Muscle of back (tissue), 11 donors: ENCODE results near the gene STK39. TPM values are rescaled to one million over a fixed set of nuclear protein-coding genes. Genes with fewer than 3 reads are reported as not detected.
"Not testable (repeated sequence)": the region's sequence is repeated elsewhere in the genome, so short reads cannot be mapped to it uniquely, and the experiment has no call there.

Source experiments
- DNase-seq, 3 donors: peaks; one replicate each; pipeline versions ENCODE4 v3.0.0 to v3.0.0-alpha.2; 2013
- polyA plus RNA-seq, 10 donors: library from polyadenylated mRNA; unstranded; fragments of 120-200 nt; gene quantifications; one replicate each; pipeline ENCODE4 v1.2.1, GENCODE V29; 2013; ENCODE audit not compliant: insufficient read length in 10 of 10

Gene STK39
- polyA plus RNA-seq, 10 donors, result 18.3 to 26.0 (median 21.2) TPM

DNA sequence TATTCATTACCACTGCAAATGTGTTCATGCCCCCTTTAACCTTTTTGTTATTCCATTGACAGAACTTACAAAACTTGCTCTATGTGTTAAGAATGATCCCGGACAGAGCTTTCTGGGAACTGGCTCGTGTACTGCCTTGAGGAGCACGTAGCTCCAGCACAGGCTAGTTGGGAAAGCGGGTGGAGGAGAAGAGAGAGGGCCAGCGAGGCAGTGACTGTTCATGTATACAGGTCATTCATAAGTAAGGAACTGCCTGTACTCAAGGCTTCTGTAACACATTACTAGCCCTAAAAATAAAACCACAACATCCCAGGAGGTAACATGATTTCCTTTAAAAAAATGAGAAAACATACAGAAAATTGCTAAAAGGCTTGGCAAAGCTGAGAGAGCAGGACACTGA, 109.0 kb downstream of the STK39 start:
- DNase-seq, result peak; percentile 41 to 88 (median 57)

DNA sequence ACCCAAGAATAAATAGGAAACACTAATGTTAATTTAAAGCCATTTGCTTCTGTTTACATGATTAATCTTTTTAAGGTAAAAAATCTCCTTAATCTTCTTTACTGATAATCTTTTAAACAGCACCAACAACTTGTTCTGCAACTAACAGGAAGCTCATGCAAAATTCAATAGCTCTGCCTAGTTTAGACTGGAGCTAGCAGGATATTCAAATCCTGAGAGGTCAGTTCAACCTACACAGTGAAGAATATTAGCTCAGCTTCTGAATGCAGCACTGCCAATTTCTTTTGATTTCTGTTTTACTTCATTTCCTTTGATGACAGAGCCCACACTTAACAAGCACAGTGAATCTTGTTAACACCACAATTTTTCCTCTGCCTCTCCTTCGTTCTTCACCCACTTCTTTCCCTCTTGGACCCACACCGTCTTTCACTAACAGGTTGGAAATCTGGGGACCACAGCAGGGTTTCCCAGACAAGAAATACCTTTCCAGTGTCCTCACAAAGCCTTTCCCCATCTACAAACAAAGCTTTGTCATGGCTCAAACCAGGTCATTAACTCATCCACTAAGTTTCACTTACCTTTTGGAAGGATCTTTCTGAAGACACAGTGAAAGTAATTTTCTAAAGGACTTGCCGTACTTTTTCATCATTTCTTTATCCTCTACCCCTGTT, 109.8 kb downstream of the STK39 start:
- DNase-seq, result no peak

DNA sequence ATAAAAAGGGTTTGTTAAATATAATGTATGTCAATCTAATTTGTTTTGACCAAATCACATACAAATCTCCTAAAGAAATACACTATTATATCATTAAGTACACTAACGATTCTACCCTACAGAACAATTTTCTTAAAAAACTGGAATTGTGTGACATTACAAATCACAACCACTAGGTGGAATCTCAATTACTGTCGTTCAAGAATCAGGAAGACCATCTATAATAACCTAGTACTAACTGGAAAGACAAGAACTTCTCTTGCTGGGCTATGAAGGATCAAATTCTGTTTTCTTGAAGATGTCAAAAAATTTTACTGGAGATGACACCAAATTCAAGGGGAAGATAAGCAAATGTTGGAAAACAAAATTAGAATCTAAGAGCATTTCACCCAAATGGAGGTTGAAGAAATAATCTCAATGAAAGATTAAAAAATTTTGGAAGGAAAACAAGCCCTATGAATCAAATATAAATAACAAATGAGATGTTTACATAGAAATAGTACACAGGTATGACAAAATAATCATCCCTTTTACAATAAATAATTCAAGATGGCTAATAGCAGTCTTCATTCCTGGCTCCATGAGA, 110.9 kb downstream of the STK39 start:
- DNase-seq, result no peak

DNA sequence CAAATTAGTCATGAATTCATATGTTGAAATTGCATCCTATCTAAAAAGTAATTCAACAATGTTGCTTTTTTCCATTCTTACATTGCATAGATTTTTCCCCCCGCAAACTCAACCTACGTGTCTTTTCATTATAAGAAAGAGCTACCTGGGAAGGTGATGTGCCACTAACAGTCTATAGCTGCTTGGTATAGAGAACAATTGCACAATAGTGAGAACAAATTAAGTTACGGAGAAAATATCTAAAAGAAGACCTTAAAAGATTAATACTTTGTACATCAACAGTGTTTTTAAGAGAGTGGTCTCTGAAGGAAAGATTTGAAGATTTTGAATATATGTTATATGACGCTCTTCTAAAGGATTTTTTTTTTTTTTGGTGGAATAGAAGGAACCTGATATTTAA, 111.8 kb downstream of the STK39 start:
- DNase-seq, result no peak

DNA sequence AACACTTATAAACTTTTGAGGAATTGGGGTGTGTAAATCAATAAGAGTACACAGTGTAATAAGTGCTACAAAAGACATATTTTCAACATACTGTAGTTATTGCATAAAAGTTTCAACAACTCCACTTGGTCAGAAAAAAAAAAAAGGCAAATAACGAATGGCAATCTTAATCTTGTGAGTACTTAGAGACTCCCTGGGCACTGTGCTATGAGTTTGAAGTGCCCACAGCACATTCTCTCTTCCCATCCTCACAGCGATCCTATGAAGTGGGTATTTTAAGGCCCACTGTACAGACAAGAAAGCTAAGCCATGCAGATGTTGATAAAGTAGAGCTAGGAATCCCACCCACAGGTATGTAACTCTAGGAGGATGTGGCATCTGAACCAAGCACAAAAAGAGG, 112.3 kb downstream of the STK39 start:
- DNase-seq, result no peak

DNA sequence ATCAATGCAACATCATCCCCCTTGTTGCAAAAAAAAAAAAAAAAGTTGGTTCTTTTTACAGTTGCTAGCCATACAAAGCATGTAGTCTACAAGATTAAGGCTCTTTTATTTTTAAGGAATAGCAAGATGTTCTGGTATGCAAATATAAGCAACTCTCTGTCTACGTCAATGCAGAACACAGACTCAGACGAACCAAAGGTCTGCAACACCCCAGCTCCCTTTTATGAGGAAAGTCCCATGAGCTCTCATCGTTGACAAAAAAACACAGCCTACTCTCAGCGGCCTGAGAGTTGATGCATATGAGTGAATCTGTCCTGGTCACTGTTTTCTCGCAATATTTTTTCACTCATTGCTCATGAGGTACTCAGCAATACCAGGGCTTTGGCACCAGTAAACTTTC, 112.9 kb downstream of the STK39 start:
- no peak for DNase-seq

DNA sequence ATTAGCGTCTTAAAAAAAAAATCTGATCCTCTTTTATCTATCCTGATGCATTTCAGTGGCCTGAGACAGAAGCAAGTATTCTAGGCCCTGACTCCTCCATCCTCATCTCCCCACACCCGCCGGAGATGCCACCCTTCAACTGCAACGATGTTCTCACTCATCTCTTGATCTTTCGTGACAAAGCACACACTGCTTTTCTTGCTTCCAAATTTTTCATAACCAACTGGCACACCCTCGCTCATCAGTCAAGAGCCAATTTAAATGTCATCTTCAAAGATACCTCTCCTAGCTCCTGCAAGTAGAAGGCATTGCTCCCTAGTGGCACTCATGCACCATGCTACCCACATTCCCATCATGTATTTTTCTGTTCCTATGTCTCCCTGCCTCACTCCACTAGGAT, 115.0 kb downstream of the STK39 start:
- DNase-seq, result no peak

DNA sequence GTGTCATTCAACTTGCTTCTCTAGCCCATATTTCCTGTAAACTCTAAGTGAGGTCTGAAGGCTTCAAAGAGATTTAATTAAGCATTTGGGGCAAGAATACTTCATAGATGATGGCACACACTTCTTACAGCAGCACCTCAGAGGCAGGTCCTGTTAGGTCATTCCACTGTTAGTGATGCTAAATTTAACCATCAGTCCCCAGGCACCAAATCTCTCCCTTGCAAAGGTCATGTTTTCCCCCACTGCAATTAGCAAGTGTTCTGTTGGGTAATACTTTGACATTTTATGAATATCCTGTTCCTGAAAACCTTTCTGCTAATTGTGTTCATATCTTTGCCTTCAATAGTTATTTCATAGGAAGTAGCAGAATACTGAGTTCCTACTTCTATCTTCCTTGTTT, 117.0 kb downstream of the STK39 start:
- DNase-seq, result no peak

DNA sequence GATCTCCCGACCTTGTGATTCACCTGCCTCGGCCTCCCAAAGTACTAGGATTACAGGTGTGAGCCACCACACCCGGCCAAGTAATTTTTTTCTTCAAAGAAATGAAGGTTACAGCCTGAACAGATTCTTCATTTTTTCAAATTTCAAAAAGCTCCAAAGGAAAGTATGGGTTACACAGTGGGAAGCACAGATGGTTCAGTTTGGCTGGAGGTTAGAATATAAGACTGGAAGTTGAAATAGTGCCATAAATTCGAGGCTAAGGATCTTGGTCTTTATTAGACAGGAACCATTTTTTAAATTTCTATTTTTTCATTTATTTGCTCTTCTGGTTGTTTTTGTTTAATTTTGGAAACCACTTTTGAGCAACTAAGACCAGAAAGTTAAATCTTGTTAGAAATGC, 120.0 kb downstream of the STK39 start:
- no peak for DNase-seq

DNA sequence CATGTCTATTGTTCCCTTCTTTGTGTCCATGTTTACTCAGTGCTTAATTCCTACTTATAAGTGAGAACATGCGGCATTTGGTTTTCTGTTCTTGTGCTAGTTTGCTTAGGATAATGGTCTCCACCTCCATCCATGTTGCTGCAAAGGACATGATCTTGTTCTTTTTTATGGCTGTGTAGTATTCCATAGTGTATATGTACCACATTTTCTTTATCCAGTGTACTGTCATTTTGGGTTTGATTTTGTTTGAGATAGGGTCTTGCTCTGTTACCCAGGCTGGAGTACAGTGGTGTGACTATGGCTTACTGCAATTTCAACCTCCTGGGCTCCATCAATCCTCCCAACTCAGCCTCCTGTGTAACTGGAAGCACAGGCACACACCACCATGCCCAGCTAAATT, 125.2 kb downstream of the STK39 start:
- DNase-seq, result not testable (repeated sequence)

DNA sequence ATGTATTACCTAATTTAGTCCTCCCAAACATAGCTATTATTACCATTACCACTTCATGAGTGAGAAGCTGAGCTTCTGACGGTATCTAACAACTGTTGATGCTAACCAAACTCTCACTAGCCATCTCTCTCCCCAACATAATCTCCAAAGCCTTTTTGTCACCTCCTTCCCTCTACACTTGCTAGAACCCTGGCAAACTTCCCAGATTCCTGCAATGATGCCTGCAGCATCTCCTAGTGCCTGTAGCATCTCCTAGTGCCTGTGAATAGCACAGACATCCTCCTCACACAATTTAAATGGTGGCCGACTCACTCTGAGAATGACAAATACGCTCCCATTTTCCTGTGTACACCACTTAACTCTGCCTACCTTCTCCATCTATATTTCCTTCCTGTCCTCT, 126.7 kb downstream of the STK39 start:
- DNase-seq, result no peak

DNA sequence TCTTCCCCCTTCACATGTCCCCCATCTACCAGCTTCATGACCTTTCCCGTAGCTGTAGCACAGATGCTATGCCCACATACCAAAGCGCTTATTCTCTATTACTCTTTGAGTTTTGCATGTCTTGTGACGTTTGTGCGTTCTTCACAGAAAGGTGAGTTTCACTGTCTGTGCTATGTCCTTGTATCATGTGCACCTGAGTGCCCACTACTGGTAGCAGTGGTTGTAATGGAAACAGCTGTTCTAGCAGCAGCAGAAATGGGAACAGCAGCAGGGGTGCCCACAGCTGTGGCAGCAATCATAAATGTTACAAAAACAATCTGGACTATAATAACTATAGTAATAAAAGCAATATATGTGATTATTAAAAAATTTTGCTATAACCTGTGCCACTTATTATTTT, 127.1 kb downstream of the STK39 start:
- no peak for DNase-seq

DNA sequence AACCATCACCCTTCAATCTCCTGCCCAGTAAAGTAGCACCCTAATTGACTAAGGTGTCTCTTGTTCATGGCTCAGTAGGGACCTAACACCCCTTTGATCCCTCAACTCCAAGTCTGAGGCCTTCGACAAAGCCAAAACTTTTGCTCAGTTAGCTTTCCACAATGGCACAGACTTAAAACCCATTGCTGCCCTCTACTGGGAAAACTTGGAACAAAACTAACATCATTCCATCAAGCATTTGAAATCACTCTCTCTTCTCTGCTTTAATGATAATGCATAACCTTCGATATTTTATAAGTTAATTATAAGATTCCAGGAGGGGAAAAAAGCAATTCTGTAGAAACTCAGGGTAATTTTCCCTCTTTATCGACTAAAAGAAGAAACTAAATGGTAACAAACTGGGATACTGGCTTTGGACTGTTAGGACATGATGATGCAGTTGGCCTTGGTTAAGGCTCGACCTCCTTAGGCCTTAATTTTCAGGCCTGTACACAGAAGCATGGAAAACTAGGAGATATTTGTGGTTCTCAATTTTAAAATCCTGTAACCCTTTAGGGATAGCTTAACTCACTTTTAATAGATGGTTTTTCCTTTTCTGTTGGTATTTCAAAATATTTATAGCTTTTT, 127.8 kb downstream of the STK39 start:
- DNase-seq, result peak; percentile 47 to 78 (median 67)

DNA sequence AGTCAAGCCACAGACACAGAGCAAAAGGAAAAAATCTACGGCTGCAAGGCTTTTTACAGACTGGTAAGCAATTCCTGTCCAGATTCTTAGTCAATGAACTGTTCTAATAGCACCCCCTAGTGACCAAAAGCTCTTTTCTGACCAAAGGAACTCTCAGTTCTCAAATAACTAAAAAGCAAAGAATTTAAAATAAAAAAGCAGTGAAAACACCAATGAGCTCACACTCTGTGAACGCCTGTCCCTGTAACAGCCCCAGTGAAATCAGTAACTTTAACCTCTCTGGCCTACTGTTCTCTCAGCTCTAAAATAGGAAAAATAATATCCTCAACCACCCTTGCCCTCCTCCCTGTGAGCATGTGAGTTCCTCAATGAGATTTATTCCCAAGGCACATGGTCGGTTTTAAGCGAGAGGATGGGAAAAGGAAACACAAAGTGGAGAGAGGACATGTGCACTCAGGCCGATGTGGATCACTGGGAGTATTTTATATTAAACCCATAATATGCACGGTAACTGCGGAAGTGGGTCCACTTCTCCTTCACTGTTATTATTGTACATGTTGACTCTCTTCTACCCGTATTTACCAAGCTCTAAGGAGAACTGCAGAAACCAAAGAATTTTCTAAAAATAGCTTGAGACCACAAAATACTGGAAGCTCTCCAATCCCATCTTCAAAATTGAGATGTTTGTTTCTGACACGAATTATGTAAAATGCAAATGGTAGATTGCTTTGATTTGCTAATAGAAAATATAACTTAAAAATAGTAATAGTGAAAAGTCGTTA, 128.5 kb downstream of the STK39 start:
- DNase-seq, result peak; percentile 73 to 87 (median 81)

DNA sequence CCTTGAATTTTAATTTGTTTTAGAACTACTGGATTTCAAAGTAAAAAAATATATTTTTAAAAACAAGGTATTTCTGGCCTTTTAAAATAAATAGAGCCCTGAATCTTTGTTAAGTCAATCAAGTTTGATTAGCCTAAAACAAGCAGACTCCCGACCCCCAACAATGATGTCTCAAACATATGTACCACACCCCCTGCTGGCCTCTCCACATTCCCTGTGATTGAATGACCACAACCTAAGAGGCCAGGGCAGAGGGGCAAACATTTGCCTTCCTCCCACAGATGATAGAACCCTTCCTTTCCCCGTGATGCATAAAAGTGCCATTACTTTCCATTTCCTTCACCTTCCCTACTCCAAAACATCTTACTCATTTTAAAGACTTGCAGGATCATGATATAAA, 130.9 kb downstream of the STK39 start:
- DNase-seq, result no peak

DNA sequence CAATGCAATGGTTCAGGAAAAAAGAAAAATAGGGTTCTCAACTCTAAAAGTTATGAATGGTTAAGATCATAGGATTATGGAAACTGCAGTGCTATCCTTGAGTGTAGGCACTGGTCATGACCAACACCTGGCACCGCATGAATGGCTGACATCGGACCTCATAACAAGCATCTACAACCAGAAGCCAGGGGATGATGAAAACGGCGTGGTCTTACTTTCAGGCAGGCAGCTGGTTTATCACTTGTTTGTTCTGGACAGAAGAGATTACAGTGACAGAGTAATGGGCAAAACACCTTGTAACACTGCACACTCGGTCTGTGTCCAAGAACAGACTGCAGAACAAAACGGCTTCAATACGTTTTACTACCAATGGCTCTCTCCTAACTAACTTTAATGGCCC, 132.8 kb downstream of the STK39 start:
- DNase-seq, result no peak

DNA sequence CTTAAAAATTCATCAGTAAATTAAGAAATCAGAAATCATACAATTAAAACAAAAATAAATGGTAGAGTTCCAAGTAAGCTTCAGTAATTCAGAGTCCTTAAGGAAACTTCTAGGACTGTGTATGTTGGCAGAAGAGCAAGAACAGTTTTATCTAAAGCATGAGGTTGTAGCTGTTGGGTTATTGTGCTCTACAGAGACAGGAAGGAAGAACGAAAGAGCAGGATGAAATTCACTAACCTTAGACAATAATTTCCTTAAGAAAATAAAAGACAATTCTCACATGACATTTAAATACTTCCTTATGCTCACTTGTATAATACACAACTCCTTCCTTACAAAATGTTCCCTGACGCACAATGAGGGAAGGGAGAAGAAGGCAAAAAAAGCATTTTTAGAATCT, 133.4 kb downstream of the STK39 start:
- DNase-seq, result peak in 1 of 3 donors; percentile 26

DNA sequence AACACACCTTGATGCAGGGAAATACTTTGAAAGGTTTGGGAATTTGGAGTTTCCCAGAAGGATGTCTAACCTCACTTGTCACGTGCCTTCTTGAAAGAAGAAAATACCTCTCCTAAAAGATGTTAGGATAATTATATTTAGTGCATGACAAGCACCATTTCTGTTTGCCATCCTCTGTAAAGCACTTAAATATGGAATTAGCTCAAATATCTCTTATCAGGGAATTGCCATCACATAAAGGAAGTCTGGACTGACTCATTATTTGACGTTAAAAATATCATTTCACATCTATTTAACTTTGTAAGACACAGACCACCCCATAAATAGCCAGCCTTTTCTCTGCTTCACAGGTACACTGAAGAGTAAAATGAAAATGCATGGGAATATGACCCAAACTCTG, 140.1 kb downstream of the STK39 start:
- DNase-seq, result no peak

DNA sequence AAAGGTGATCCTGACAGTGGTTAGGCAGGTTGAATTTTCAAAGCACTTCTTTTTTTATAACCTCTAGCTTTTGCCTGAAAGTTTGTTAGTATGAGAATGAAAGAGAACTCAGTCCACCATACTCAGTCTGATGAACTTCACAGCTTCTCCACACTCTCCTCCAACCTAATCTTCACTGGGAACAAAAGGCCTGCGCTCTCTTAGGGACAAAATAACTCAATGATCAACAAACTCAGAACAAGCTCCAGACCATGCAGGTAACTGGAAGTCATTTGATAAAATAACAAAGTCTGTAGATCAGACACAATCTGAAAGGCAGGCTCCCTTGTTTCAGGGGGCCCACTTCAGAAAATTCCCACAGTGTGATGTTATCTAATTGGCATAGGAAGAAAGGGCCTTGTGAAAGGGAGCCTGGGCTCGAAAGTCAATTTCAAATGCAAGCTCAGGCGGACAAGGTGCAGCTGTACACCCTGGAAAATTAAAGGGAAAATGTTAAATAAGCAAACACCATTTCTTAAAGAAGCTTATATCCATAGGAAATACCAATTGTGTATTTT, 142.2 kb downstream of the STK39 start:
- DNase-seq, result no peak

DNA sequence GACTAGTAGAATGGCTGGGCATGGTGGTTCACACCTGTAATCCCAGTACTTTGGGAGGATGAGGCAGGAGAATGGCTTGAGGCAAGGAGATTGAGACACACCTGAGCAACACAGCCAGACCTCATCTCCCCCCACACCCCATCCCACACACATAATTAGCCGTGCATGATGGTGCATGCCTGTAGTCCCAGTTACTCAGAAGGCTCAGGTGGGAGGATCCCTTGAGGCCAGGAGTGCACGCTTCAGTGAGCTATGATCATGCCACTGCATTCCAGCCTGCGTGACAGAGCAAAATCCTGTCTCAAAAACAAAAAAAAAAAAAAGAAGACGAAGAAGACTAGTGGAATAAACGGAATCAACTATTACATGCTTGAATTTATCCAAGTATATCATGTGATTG, 150.0 kb downstream of the STK39 start:
- DNase-seq, result no peak

DNA sequence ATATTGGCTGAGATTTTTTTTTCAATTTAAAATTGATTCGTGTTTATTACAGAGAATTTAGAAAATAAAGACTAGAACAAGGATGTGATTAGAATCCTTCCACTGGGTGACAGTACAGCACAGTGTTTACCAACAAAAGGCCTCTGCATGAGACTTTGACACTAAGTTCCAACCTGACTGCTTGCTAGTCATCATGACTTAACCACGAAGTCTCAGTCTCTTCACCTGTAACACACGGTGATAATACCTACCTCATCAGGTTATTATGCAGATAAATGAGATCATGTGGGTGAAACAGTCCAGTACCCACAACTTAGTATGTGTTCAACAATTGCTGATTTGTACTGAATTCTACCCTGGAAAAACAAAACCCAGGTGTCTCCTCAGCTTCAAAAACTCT, 151.2 kb downstream of the STK39 start:
- DNase-seq, result no peak

DNA sequence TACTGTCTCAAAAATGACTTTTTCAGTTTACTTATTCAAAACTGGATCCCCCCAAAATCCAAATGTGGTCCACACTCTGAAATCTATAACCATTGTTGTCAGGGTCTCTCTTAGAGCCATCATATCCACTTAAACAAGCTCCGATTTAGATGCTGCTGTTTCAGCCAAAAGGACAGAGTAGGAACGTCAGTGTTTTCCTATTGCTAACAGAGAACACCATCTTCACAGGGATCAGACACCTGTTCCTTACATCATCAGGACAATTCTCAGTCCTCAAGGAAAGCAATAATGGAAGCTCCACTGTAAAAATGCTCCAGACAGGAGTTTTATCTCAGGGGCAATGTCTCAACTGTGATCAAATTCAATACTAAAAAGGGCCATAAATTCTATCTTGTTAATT, 155.4 kb downstream of the STK39 start:
- no peak for DNase-seq
